Motor neuron (in vitro differentiated cells): ENCODE data around the gene LCN1. TPM values are rescaled to one million over a fixed set of nuclear protein-coding genes. Genes with fewer than 3 reads are reported as not detected.

Experiments used
- ATAC-seq, 8 experiments: fragments of 200-7000 bp; cut with Tn5 transposase; replicated peaks in 6 of 8; 2 replicates each; pipeline ENCODE4 v1.8.0; 2021; ENCODE audit warnings: mild to moderate bottlenecking in 8 of 8, moderate library complexity in 8 of 8
- H3K27ac ChIP-seq, 2 donors: fragments of 250-450 bp; sonication (Bioruptor Pico); 2 replicates each; pipeline ENCODE4 v1.9.0; 2021; ENCODE audit warnings: antibody characterized with exemption in 2 of 2, mild to moderate bottlenecking in 2 of 2, moderate library complexity in 1 of 2
- H3K4me1 ChIP-seq, 2 donors: fragments of 250-450 bp; sonication (Bioruptor Pico); replicated peaks in 1 of 2; 2 replicates each; pipeline ENCODE4 v1.6.1; 2021; ENCODE audit warnings: antibody characterized with exemption in 2 of 2, mild to moderate bottlenecking in 2 of 2, moderate library complexity in 1 of 2
- H3K4me3 ChIP-seq, 5 donors: fragments of 250-450 bp; sonication (Bioruptor Pico); 2 replicates each; pipeline ENCODE4 v1.9.0; 2021; ENCODE audit warnings: antibody characterized with exemption in 5 of 5, mild to moderate bottlenecking in 5 of 5, moderate library complexity in 4 of 5
- WGBS, 10 experiments: fragments of 450-650 bp; shearing (Covaris generic); methylation state at CpG; one replicate each; pipeline ENCODE4 v1.0.0; 2022; 5-methylcytosine and 5-hydroxymethylcytosine counted together
- in situ Hi-C, 9 experiments: fragments of 400-800 bp; cut with MboI; loops; one replicate each; pipeline ENCODE4 v1.15.0; 2021; ENCODE audit warnings: low sequenced_read_pairs in 9 of 9, low pct_unique_long_range_greater_than_20kb in 2 of 9; ENCODE audit not compliant: unreplicated experiment in 9 of 9
- total RNA-seq, 8 experiments: library from RNA; unstranded; fragments of 300-600 nt; gene quantifications; 2 replicates each; pipeline versions ENCODE4 v1.2.3 to v1.2.4, GENCODE V29; 2022

The LCN1 gene
- total RNA-seq, 8 experiments from 2014 or later = 10.3 TPM; not detected in 7

DNA sequence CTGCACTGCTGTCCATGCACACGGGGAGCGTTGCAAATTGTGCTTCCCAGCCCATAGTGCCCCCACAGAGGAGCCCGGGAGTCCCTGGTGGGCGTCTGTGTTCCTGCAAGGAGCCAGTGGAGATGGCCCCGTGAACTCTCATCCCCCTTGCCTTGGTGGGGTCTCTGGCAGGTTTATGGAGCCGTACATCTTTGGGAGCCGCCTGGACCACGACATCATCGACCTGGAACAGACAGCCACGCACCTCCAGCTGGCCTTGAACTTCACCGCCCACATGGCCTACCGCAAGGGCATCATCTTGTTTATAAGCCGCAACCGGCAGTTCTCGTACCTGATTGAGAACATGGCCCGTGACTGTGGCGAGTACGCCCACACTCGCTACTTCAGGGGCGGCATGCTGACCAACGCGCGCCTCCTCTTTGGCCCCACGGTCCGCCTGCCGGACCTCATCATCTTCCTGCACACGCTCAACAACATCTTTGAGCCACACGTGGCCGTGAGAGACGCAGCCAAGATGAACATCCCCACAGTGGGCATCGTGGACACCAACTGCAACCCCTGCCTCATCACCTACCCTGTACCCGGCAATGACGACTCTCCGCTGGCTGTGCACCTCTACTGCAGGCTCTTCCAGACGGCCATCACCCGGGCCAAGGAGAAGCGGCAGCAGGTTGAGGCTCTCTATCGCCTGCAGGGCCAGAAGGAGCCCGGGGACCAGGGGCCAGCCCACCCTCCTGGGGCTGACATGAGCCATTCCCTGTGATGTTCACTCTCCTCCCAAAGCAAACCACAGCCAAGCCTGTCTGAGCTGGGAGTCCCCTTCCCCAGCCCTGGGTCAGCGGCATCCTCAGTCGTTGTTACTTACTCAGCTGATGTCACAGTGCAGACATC is 17.6 kb upstream of the LCN1 start:
- in situ Hi-C loops = no loop called here
- no peak overlapping the region for H3K4me3 ChIP-seq
- no peak for ATAC-seq
- no peak overlapping the region for H3K27ac ChIP-seq
- peaks cover 12 to 13% of the 10 kb centered on the region in 2 donors for H3K4me1 ChIP-seq
- WGBS, 10 experiments = 40 to 100% (median 100%) methylated on average over 1 to 8 of the region's 41 CpGs; no CpG with 5 or more reads in 5 of the 10 experiments

DNA sequence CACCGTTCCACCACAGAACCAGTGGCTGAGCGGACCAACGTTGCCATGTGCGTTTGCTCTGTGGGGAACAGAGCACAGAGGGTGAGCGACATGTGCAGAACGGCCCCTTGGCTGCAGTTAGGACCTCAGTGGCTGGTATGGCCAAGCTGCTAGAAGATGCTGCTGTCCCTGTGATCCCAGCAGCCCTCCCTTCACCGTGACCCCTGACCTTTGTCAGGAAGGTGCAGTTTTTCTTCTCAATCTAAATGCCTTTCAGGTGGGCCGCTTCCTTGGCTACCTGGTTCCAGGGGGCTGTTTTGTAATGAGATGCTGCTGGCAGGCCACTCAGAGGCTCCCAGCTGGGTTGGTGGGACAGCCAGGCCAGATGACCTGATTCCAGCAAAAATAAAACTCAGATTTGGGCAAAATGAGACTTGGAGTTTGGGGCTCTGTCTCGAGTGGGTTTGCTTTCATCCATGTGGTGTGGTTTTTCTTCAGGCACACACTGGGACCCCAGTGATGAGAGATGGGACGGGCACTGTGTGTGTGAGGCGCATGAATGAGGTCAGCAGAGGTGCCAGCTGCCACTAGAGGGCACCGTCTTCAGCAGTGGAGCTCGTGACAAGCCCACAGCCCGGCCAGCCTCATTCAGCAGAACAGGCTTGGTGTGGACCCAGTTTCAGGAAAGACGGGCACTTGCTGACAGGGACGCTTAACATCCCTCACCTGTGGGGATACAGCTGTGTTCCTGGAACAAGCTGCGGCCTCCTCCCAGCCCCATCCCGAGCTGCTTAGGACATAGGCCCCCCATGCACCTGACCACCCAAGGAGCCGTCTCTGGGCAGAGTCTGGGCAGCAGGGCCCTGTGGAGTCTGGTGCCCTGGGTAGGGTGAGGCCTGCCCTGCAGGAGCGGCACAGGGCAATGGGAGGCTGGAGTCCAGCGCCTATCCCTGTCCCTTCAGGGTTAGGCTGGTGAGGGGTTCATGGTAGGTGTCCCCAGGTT is 16.7 kb upstream of the LCN1 start:
- in situ Hi-C loops = no loop called here
- WGBS, 10 experiments = 0 to 100% (median 54%) methylated on average over 1 to 8 of the region's 21 CpGs; no CpG with 5 or more reads in 1 of the 10 experiments
- Histone ChIP-seq H3K27ac (no peak overlapping the region), H3K4me3 (no peak overlapping the region), H3K4me1 (peaks cover 6 to 7% of the 10 kb centered on the region in 2 donors)
- ATAC-seq = peak in 4 of 8 experiments; percentile 4 to 10 (median 6)

DNA sequence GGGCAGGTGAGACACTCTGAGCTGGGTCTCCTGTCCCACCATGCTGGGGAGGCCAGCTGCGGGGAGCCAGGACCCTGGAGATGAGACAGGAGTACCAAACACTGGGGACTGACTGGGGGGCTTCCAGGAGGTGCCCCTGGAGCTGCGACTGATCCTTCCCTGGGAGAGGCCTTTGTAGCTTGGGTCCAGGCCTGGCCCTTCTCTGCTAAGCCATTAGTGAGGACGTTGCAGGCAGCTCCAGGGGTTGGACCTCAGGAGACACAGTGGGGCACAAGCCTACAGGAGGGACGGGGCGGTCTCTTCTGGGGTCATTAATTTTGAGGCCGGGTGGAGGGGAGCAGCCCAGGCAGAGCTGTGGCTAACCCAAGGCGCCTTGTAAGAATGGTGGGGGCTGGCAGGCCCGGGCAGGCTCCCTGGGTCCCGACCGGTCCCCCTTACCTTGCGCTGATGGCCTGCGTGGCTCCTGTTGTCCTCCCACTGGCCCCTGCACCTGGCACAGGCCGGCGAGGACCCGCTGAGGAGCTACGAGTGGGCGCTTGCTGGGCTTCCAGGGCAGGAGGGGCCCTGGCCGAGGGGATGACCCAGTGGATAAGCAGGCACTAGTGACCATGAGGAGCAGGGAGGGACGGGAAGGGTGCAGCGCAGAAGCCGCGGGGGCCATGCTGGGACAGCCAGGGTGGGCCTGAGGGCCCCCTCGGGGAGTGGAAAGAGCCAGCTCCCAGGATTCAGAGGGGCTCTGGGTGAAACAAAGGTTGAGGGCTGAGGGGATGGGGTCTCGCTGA is 15.6 kb upstream of the LCN1 start:
- Histone ChIP-seq H3K4me1 (peaks cover 6 to 7% of the 10 kb centered on the region in 2 donors), H3K27ac (no peak overlapping the region), H3K4me3 (no peak overlapping the region)
- 100% methylated on average over 1 of the region's 24 CpGs; no CpG with 5 or more reads in 9 of the 10 experiments for WGBS, 10 experiments
- peak in 1 of 8 experiments; percentile 2 for ATAC-seq
- in situ Hi-C loops = no loop called here

DNA sequence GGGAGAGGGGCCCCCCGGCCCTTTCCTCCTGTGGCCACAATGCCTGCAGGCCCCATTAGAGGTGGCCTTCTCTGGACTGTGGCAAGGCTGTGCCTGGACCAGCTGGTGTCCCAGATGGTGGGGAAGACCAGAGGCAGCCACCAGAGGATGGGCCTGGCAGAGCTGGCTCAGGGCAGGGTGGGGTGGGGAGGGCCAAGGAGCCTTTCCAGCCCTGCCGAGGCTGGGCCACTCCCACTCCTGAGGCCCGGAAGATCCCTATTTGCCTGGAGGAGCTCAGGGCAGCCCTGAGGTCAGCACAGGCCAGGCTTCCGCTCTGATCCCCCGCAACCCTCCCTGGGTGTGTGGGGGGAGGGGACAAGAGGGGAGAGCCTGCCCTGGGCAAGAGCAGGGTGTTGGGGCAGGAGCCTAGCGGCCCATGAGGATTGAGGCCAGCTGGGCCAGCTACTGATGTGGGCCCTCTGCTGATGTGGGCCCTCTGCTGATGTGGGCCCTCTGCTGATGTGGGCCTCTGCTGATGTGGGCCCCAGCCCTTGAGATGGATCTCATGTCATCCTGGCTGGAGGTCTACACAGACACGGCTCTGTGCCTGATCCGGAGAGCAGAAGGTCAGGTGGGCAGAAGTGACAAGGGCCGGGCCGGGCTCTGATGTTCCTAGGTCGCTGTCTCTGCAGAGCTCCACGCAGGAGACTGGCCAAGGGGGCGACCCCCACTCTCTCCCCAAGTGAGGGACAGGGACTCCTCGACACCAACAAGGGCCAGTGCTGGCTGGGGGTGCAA is 14.7 kb upstream of the LCN1 start:
- WGBS, 10 experiments = 44 to 63% (median 45%) methylated on average over 2 to 4 of the region's 14 CpGs; no CpG with 5 or more reads in 7 of the 10 experiments
- in situ Hi-C loops = no loop called here
- peak in 7 of 8 experiments; percentile 11 to 73 (median 22) for ATAC-seq
- peaks cover 5 to 6% of the 10 kb centered on the region in 2 donors for H3K4me1 ChIP-seq
- no peak overlapping the region for H3K27ac ChIP-seq
- no peak overlapping the region for H3K4me3 ChIP-seq

DNA sequence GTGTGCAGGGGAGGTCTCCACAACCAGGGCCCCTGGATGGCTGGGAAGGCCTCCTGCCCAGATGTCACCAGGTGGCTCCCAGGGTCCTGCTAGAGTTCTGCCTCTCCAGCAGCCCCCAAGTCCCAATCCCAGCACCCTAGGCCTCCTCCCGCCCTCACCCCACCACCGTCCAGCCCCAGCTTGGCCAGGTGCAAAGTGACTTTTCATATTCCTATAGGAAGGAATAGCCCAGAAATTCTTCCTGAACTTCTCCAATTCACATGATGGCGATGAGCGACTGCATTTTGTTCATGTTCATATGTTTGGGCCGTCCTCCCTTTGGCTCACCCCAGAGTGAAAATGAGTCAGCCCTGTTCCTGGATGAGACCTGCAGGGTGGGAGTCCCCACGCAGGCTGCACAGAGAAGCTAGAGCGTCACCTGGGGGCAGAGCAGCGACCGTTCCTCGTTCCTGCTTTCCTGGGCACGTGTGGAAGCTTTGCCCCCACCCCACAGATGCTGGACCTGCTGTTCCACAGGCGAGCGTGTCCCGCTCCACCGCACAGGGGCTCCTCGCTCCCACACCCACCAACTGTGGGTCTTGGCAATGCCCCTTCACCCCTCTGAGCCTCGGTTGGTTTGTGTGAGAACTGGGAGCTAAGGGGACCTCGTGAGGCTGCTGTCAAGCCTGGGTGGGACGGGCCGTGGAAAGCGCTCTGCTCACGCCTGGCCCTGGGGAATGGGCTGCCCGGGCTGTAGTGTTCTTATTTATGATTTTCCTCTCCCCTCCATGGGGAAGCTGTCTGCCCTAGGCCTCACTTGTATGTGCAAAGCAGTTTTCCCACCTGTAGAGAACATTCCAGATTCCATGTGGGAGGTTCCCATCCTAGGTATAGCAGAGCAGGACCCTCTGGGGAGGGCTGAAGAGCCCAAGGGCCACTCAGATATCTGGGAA is 13.9 kb upstream of the LCN1 start:
- Histone ChIP-seq H3K27ac (no peak overlapping the region), H3K4me1 (no peaks in the 10 kb centered on the region), H3K4me3 (no peak overlapping the region)
- in situ Hi-C loops = no loop called here
- 75 to 100% (median 89%) methylated on average over 2 to 10 of the region's 23 CpGs; no CpG with 5 or more reads in 3 of the 10 experiments for WGBS, 10 experiments
- ATAC-seq = no peak

DNA sequence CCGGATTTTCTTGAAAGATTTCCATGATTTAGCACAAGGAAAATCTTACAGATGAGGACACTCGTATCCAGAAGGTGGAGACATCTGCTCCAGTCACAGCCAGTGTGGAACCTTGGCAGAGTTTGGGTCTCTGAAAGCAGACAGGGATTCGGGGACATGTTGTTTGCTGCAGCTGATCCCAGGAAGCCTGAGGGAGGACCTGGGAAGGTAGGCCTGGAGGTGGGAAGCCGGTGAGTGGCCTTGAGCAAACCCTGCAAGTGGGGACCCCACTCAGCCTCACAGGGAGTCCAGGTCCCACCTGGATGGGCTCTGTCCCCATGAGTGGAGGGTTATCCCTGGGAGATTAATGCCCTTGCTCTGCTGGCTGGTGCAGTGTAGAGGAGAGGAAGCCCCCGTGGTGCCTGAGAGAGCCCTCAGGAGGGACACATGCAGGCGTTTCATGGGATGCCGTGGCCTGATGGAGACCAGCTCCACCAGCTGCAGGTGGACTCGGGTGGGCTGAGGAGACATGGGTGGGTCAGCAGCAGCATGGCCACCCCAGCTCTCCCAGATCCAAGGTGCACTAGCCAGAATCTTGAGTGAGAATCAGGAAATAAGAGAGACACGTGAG is 12.9 kb upstream of the LCN1 start:
- WGBS, 10 experiments = 53 to 100% (median 79%) methylated on average over 1 to 6 of the region's 9 CpGs; no CpG with 5 or more reads in 4 of the 10 experiments
- no peaks in the 10 kb centered on the region for H3K4me1 ChIP-seq
- no peak overlapping the region for H3K27ac ChIP-seq
- no peak overlapping the region for H3K4me3 ChIP-seq
- ATAC-seq = no peak
- in situ Hi-C loops = no loop called here

DNA sequence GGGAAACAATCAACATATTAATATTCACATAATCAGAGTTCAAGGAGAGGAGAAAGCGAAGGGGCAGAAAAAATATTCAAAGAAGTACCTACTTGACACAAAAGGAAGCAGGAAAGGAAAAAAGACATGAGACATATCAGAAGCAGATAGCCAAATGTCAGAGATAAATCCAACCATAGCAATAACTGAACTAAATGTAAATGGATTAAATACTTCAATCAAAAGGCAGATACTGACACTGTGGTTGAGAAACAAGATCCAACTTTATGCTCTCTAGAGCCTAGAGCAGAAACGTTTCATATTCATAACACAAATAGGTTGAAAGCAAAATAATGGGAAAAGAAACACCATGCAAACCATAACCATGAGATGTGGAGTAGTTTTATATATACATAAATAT is 11.8 kb upstream of the LCN1 start:
- 56 to 96% (median 80%) methylated on average over 1 to 2 of the region's 2 CpGs; no CpG with 5 or more reads in 1 of the 10 experiments for WGBS, 10 experiments
- Histone ChIP-seq H3K4me3 (no peak overlapping the region), H3K27ac (no peak overlapping the region), H3K4me1 (no peaks in the 10 kb centered on the region)
- no peak for ATAC-seq
- in situ Hi-C loops = no loop called here

DNA sequence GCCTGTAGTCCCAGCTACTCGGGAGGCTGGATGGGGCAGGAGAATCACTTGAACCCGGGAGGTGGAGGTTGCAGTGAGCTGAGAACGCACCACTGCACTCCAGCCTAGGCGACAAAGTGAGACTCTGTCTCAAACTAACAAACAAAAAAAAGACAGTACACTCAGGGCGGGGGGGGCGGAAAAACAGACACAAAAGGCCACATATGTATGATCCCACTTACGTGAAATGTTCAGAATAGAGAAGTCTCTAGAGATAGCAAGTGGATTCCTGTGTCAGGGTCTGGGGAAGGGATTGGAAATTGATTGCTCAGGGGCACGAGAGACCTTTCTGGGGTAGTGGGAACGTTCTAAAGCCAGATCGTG is 9.0 kb upstream of the LCN1 start:
- Histone ChIP-seq H3K4me1 (no peaks in the 10 kb centered on the region), H3K27ac (no peak overlapping the region), H3K4me3 (no peak overlapping the region)
- in situ Hi-C loops = no loop called here
- no peak for ATAC-seq
- WGBS, 10 experiments = 77 to 93% (median 90%) methylated on average over 2 to 5 of the region's 10 CpGs; no CpG with 5 or more reads in 3 of the 10 experiments

DNA sequence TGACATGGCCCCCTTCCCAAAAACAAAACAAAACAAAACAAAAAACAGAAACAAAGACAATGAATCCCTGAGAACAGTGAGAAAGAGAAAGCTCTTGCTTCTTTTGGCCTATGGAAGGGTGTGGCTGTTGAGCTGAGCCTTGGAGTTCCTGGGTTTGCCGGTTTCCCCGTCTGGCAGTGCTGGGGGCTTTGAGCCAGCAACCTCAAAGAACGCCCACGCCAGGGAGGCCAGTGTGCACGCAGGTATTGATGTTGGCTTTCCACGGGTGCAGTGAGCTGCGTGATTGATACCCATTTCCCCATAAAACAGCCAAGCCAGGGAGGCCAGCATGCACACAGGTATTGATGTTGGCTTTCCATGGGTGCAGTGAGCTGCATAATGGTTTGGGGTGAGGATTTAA is 8.3 kb upstream of the LCN1 start:
- peak in 2 of 8 experiments; percentile 36 for ATAC-seq
- whole genome bisulfite sequencing, 10 experiments = 13 to 80% (median 47%) methylated on average over 2 to 4 of the region's 7 CpGs; no CpG with 5 or more reads in 4 of the 10 experiments
- in situ Hi-C loops = no loop called here

DNA sequence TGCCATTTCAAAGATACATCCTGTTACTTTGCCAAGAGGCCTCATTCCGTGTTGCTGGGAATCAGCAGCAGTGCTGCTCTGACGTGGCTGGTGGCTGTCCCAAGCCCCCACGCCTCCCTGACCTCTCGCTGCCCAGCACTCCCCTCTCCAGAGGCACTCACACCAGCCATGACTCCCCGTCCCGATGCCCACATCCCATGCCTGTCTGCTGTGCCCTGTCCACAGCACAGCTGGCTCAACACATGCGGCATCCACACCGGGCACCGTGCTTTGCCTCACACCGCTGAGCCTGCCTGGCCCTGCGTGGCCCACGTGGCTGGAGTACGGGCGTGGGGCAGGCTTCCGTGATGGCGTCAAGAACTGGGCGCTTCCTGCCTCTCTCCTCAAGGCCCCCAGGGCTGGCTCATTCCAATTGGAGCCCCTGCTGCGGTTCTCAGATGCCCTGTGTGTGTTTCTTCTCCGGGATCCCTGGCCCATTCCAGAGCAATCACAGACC is 7.8 kb upstream of the LCN1 start:
- Histone ChIP-seq H3K27ac (no peak overlapping the region), H3K4me1 (peaks cover 4 to 5% of the 10 kb centered on the region in 2 donors), H3K4me3 (no peak overlapping the region)
- in situ Hi-C loops = no loop called here
- ATAC-seq = peak in 2 of 8 experiments; percentile 9 to 27
- WGBS, 10 experiments = 89 to 100% (median 93%) methylated on average over 1 to 4 of the region's 19 CpGs; no CpG with 5 or more reads in 7 of the 10 experiments

More for the DNA sequence above, 8.3 kb upstream of the LCN1 start:
- H3K27ac ChIP-seq = no peak overlapping the region
- peaks cover 4 to 5% of the 10 kb centered on the region in 2 donors for H3K4me1 ChIP-seq
- no peak overlapping the region for H3K4me3 ChIP-seq
